Keratinocyte (primary cell): Measurements from ENCODE around the gene DEF6. TPM values are rescaled to one million over a fixed set of nuclear protein-coding genes. Genes with fewer than 3 reads are reported as not detected.

ENCODE experiments used
- DNase-seq: peaks from one replicate; pipeline ENCODE4 v3.0.0-alpha.2; 2011; ENCODE audit warnings: low read depth, missing footprints, low spot score
- FAIRE-seq: peaks from 2 replicates; lab custom pipeline; 2011; peaks lifted over from hg19 to GRCh38; lab: Jason Lieb, UNC
- H2AFZ ChIP-seq: 2 replicates; pipeline ENCODE4 v1.6.0; 2012; ENCODE audit warnings: low read length, control low read depth, inconsistent platforms; ENCODE audit not compliant: control insufficient read depth
- H3K27ac ChIP-seq: 2 replicates; pipeline ENCODE4 v1.5.1; 2011; ENCODE audit warnings: low read length; ENCODE audit not compliant: control insufficient read depth, insufficient read depth
- H3K27me3 ChIP-seq: 3 replicates; pipeline ENCODE4 v1.6.0; 2011; ENCODE audit warnings: low read length; ENCODE audit not compliant: control insufficient read depth, insufficient read depth; ENCODE audit errors: extremely low read depth
- H3K36me3 ChIP-seq, 2 experiments: 2 replicates in 1 of 2; 3 replicates in 1 of 2; pipeline ENCODE4 v1.5.1; 2011; ENCODE audit warnings: low read length in 2 of 2, mild to moderate bottlenecking in 1 of 2; ENCODE audit not compliant: control insufficient read depth in 2 of 2, insufficient read depth in 2 of 2; ENCODE audit errors: extremely low read depth in 1 of 2
- H3K4me1 ChIP-seq: 3 replicates; pipeline ENCODE4 v1.5.1; 2011; ENCODE audit warnings: low read length; ENCODE audit not compliant: control insufficient read depth, insufficient read depth; ENCODE audit errors: extremely low read depth
- H3K4me2 ChIP-seq: 3 replicates; pipeline ENCODE4 v1.6.0; 2011; ENCODE audit warnings: low read depth, low read length; ENCODE audit not compliant: control insufficient read depth, insufficient read depth; ENCODE audit errors: extremely low read depth
- H3K4me3 ChIP-seq, 3 experiments: fragments of 200-600 bp in 1 of 3; sonication (generic) in 1 of 3; 2 replicates in 2 of 3; 3 replicates in 1 of 3; pipeline ENCODE4 v1.5.1; 2011 to 2016; ENCODE audit warnings: low read length in 3 of 3, mild to moderate bottlenecking in 3 of 3, control low read depth in 2 of 3, inconsistent platforms in 1 of 3, low read depth in 1 of 3, mixed read lengths in 1 of 3, mixed run types in 1 of 3, moderate library complexity in 1 of 3; ENCODE audit not compliant: control insufficient read depth in 2 of 3, insufficient read depth in 2 of 3; ENCODE audit errors: extremely low read depth in 1 of 3
- H3K79me2 ChIP-seq: 2 replicates; pipeline ENCODE4 v1.6.0; 2012; ENCODE audit warnings: low read length; ENCODE audit not compliant: control insufficient read depth, insufficient read depth
- H3K9ac ChIP-seq: 3 replicates; pipeline ENCODE4 v1.6.0; 2011; ENCODE audit warnings: low read length; ENCODE audit not compliant: control insufficient read depth, insufficient read depth; ENCODE audit errors: extremely low read depth
- H3K9me1 ChIP-seq: 3 replicates; pipeline ENCODE4 v1.6.0; 2011; ENCODE audit warnings: low read length; ENCODE audit not compliant: control insufficient read depth, insufficient read depth; ENCODE audit errors: extremely low read depth
- H3K9me3 ChIP-seq: 2 replicates; pipeline ENCODE4 v1.5.1; 2012; ENCODE audit warnings: low read depth, low read length; ENCODE audit not compliant: control insufficient read depth
- H4K20me1 ChIP-seq: 3 replicates; pipeline ENCODE4 v1.6.0; 2011; ENCODE audit warnings: low read length; ENCODE audit not compliant: control insufficient read depth, insufficient read depth; ENCODE audit errors: extremely low read depth
- CTCF ChIP-seq, 3 experiments: IDR thresholded peaks in 1 of 3; conservative IDR thresholded peaks in 1 of 3; optimal IDR thresholded peaks in 1 of 3; 2 replicates in 2 of 3; 3 replicates in 1 of 3; pipeline versions ENCODE3 to v1.5.1; 2011; ENCODE audit warnings: low read length in 3 of 3, mild to moderate bottlenecking in 3 of 3, moderate library complexity in 2 of 3, control low read depth in 1 of 3, inconsistent platforms in 1 of 3; ENCODE audit not compliant: insufficient read depth in 2 of 3; ENCODE audit errors: extremely low read depth in 1 of 3
- EZH2 ChIP-seq: IDR thresholded peaks from one replicate; pipeline ENCODE4 v1.6.1; 2012; ENCODE audit warnings: inconsistent platforms, mild to moderate bottlenecking, low read length, moderate library complexity
- dilution Hi-C: fragments of 300-500 bp; cut with MboI; formaldehyde crosslinking; loops from one replicate; pipeline ENCODE4 v1.7.0; 2020; ENCODE audit warnings: low sequenced_read_pairs; ENCODE audit not compliant: extremely low pct_ligation_motif_present
- polyA plus RNA-seq, 5 experiments: library from polyadenylated mRNA; depleted of rRNA in 3 of 5; stranded (reverse) in 3 of 5; stranded (forward) in 1 of 5; unstranded in 1 of 5; fragments of >200 nt; gene quantifications; 1 replicate in 1 of 5; 2 replicates in 3 of 5; 3 replicates in 1 of 5; pipeline versions ENCODE4 v1.2.1 to v1.2.3, GENCODE V29; 2011 to 2012; ENCODE audit warnings: missing spikeins in 2 of 5, low read depth in 1 of 5, low replicate concordance in 1 of 5

Gene DEF6
- polyA plus RNA-seq, 1 donor (not counting 4 experiments of a cell fraction or from before 2014, with no cell fraction given), result 17.3 TPM

DNA sequence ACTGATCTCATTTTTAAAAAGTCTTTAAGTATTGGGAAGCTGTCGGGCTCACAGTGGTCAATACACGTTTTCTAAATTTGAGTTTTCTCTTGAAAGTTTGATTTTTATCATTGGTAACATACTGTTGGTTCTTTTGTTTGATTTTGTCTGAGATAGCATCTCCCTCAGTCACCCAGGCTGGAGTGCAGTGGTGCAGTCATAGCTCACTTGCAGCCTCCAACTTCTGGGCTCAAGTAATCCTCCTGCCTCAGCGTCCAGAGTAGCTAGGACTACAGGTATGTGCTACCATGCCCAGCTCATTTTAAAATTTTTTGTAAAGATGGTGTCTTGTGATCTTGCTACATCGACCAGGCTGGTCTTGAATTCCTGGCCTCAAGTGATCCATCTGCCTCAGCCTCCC lies 53.8 kb downstream of the DEF6 start:
- TF ChIP-seq EZH2, result no peak
- no peak for TF ChIP-seq CTCF (optimal IDR thresholded peaks at IDR 0.05 in 1 of 3, IDR thresholded peaks at IDR 0.05 in 1 of 3, conservative IDR thresholded peaks at IDR 0.05 in 1 of 3; ENCODE audit: extremely low read depth in 1 of 3, insufficient read depth in 2 of 3, low read length in 3 of 3)
- Histone ChIP-seq H3K36me3 (peaks cover 28 to 29% of the 10 kb centered on the region in 2 experiments), H3K4me3 (no peak overlapping the region), H4K20me1 (no peaks in the 10 kb centered on the region), H2AFZ (no peak overlapping the region), H3K4me1 (no peaks in the 10 kb centered on the region), H3K9me3 (no peaks in the 10 kb centered on the region), H3K9me1 (peaks cover 2% of the 10 kb centered on the region), H3K27me3 (no peaks in the 10 kb centered on the region), H3K79me2 (peaks cover 7% of the 10 kb centered on the region), H3K27ac (no peak overlapping the region), H3K4me2 (no peak overlapping the region), H3K9ac (no peak overlapping the region)
- FAIRE-seq (no peak), DNase-seq (no peak)
- dilution Hi-C loops, result no loop called here

DNA sequence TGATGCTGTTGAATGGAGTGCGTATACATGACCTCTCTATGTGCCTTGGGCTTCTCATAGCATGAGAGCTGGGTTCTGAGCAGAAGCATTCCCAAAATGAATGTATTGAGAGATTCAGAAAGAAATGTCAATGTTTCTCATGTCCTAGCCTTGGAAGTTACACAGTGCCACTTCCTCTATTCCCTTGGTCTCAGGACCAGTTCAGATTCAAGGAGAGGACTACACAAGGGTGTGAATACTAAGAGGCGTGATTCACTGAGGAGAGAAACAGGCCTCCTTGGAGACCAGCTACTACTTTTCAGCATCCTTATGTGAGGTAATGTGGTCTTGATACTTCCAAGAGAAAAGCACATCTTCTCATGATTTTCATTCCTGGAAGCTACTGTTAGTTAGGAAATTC lies 55.1 kb downstream of the DEF6 start:
- FAIRE-seq (no peak), DNase-seq (no peak)
- no peaks in the 10 kb centered on the region for H3K4me1 ChIP-seq
- H2AFZ ChIP-seq, result no peak overlapping the region
- no peaks in the 10 kb centered on the region for H4K20me1 ChIP-seq
- no peak overlapping the region for H3K27ac ChIP-seq
- peaks cover 2% of the 10 kb centered on the region for H3K79me2 ChIP-seq
- no peaks in the 10 kb centered on the region for H3K9me3 ChIP-seq
- H3K36me3 ChIP-seq, result peaks cover 27 to 34% of the 10 kb centered on the region in 2 experiments
- no peak overlapping the region for H3K9ac ChIP-seq
- H3K27me3 ChIP-seq, result no peaks in the 10 kb centered on the region
- H3K9me1 ChIP-seq, result no peaks in the 10 kb centered on the region
- H3K4me3 ChIP-seq, result no peak overlapping the region
- TF ChIP-seq EZH2, result no peak
- TF ChIP-seq CTCF (optimal IDR thresholded peaks at IDR 0.05 in 1 of 3, IDR thresholded peaks at IDR 0.05 in 1 of 3, conservative IDR thresholded peaks at IDR 0.05 in 1 of 3; ENCODE audit: extremely low read depth in 1 of 3, insufficient read depth in 2 of 3, low read length in 3 of 3), result no peak
- dilution Hi-C loops, result no loop called here
- H3K4me2 ChIP-seq, result no peak overlapping the region
